OCI-LY7 (cell line): ENCODE results near the gene PDS5B. TPM values are rescaled to one million over a fixed set of nuclear protein-coding genes. Genes with fewer than 3 reads are reported as not detected.

Experiments used
- BruUV-seq: library from RNA; stranded (reverse); fragments of 400-500 nt; replicated peaks from 2 replicates; lab custom pipeline; 2021; lab: Mats Ljungman, UMichigan
- CTCF ChIA-PET: fragments of 300-600 bp; sonication (Branson Sonifier 250); formaldehyde crosslinking; loops from one replicate; lab custom pipeline; 2022; ENCODE audit warnings: antibody characterized with exemption; ENCODE audit not compliant: unreplicated experiment; lab: Charles Lee
- POLR2A ChIA-PET: fragments of 300-600 bp; sonication (Branson Sonifier 250); formaldehyde crosslinking; loops from one replicate; lab custom pipeline; 2022; ENCODE audit warnings: antibody characterized with exemption; lab: Charles Lee
- DNase-seq: peaks from one replicate; pipeline ENCODE4 v3.0.0-alpha.2; 2015; ENCODE audit warnings: low spot score
- H2AFZ ChIP-seq: fragments of 200-600 bp; sonication (generic), shearing (Covaris generic); 2 replicates; pipeline ENCODE4 v1.6.1; 2014; ENCODE audit warnings: mild to moderate bottlenecking, antibody characterized with exemption, low read length, moderate library complexity
- H3K27ac ChIP-seq: fragments of 200-600 bp; sonication (generic); 2 replicates; pipeline ENCODE4 v1.5.1; 2014; ENCODE audit warnings: mixed run types, low read depth, mild to moderate bottlenecking, moderate library complexity, low read length, inconsistent platforms; ENCODE audit not compliant: poor library complexity, severe bottlenecking
- H3K36me3 ChIP-seq: fragments of 200-600 bp; sonication (generic); 2 replicates; pipeline ENCODE4 v1.6.1; 2014; ENCODE audit warnings: mild to moderate bottlenecking, antibody characterized with exemption, low read length, moderate library complexity, mixed read lengths; ENCODE audit not compliant: insufficient read depth
- H3K4me1 ChIP-seq: fragments of 200-600 bp; sonication (generic); 2 replicates; pipeline ENCODE4 v1.5.1; 2014; ENCODE audit warnings: mild to moderate bottlenecking, low read length; ENCODE audit not compliant: insufficient read depth, poor library complexity, severe bottlenecking
- H3K4me2 ChIP-seq: fragments of 200-600 bp; sonication (generic); 2 replicates; pipeline ENCODE4 v1.6.1; 2014; ENCODE audit warnings: mild to moderate bottlenecking, low read length
- H3K4me3 ChIP-seq: fragments of 200-600 bp; sonication (generic); 2 replicates; pipeline ENCODE4 v1.5.1; 2014; ENCODE audit warnings: mild to moderate bottlenecking, low read depth, low read length; ENCODE audit not compliant: poor library complexity, severe bottlenecking
- H3K79me2 ChIP-seq: fragments of 200-600 bp; sonication (generic); 2 replicates; pipeline ENCODE4 v1.6.1; 2016; ENCODE audit warnings: low read depth, mild to moderate bottlenecking, low read length, moderate library complexity, mixed read lengths; ENCODE audit not compliant: insufficient read depth
- H3K9me2 ChIP-seq: fragments of 200-600 bp; sonication (generic); 2 replicates; pipeline ENCODE4 v1.6.1; 2016; ENCODE audit warnings: mild to moderate bottlenecking, low read length, mixed read lengths; ENCODE audit not compliant: insufficient read depth
- H3K9me3 ChIP-seq: fragments of 200-600 bp; sonication (generic); 2 replicates; pipeline ENCODE4 v1.6.1; 2014; ENCODE audit warnings: mild to moderate bottlenecking, mixed run types, low read length, mixed read lengths
- H4K20me1 ChIP-seq: fragments of 200-600 bp; sonication (generic); 2 replicates; pipeline ENCODE4 v1.6.1; 2014; ENCODE audit warnings: mild to moderate bottlenecking, antibody characterized with exemption, low read length, moderate library complexity, mixed read lengths; ENCODE audit not compliant: insufficient read depth
- CTCF ChIP-seq: fragments of 200-600 bp; sonication (generic); conservative IDR thresholded peaks from 2 replicates; pipeline ENCODE4 v1.5.1; 2014; ENCODE audit warnings: mild to moderate bottlenecking, antibody characterized with exemption, low read length, moderate library complexity, mixed read lengths
- EZH2phosphoT487 ChIP-seq: fragments of 200-600 bp; sonication (generic); IDR thresholded peaks from 2 replicates; pipeline ENCODE4 v1.6.1; 2018; ENCODE audit warnings: low read depth, borderline replicate concordance, mild to moderate bottlenecking, mixed run types, antibody characterized with exemption, low read length, moderate library complexity, mixed read lengths
- intact Hi-C: fragments of 100-400 bp; cut with micrococcal nuclease; formaldehyde crosslinking; loops from one replicate; pipeline ENCODE4 v1.10.0; 2022; ENCODE audit not compliant: unreplicated experiment
- total RNA-seq, 2 experiments: library from RNA; depleted of rRNA in 1 of 2; stranded (reverse); fragments of >200 nt in 1 of 2; shearing (Covaris generic) in 1 of 2; gene quantifications; 2 replicates each; pipeline ENCODE4 v1.2.3, GENCODE V29; 2014 to 2022

The PDS5B gene
- total RNA-seq, 2 experiments from 2014 or later, result 34.1 to 70.4 TPM

- no peak for DNase-seq
- H3K36me3 ChIP-seq, result peaks cover 44% of the 10 kb centered on the region
- no peak overlapping the region for H3K4me3 ChIP-seq
- no TSS peak for BruUV-seq
- POLR2A ChIA-PET, result interaction anchor here (1.3 kb wide), 1 partner anchor 23 kb away, joined by 3 read pairs; no protein-coding TSS in a partner anchor
- H3K9me2 ChIP-seq, result no peaks in the 10 kb centered on the region
- H2AFZ ChIP-seq, result no peak overlapping the region
- intact Hi-C loops, result no loop called here
- no peaks in the 10 kb centered on the region for H3K4me1 ChIP-seq
- H3K9me3 ChIP-seq, result peaks cover 44% of the 10 kb centered on the region
- H4K20me1 ChIP-seq, result no peaks in the 10 kb centered on the region
- H3K4me2 ChIP-seq, result no peak overlapping the region
- CTCF ChIA-PET, result no interaction called here
- no peak for TF ChIP-seq CTCF
- TF ChIP-seq EZH2phosphoT487, result no peak
- H3K27ac ChIP-seq, result no peak overlapping the region
- H3K79me2 ChIP-seq, result peaks cover 100% of the 10 kb centered on the region
These were observed 38.2 kb downstream of the PDS5B start for GRCh38 chr13:32624441-32624840.

GRCh38 chr13:32627793-32628192, 41.5 kb downstream of the PDS5B start:
- POLR2A ChIA-PET, result no interaction called here
- H4K20me1 ChIP-seq, result no peaks in the 10 kb centered on the region
- CTCF ChIA-PET, result no interaction called here

More at GRCh38 chr13:32627793-32628192, 41.5 kb downstream of the PDS5B start:
- peaks cover 25% of the 10 kb centered on the region for H3K9me3 ChIP-seq
- no peak for DNase-seq
- no peak overlapping the region for H3K4me2 ChIP-seq
- no peak overlapping the region for H3K4me3 ChIP-seq
- H3K79me2 ChIP-seq, result peaks cover 100% of the 10 kb centered on the region
- TF ChIP-seq EZH2phosphoT487, result no peak
- TF ChIP-seq CTCF, result no peak
- H3K9me2 ChIP-seq, result no peaks in the 10 kb centered on the region
- H3K27ac ChIP-seq, result no peak overlapping the region
- H3K4me1 ChIP-seq, result peaks cover 14% of the 10 kb centered on the region
- intact Hi-C loops, result no loop called here
- no peak overlapping the region for H2AFZ ChIP-seq
- BruUV-seq, result no TSS peak
- peaks cover 37% of the 10 kb centered on the region for H3K36me3 ChIP-seq
